Epithelial cell of proximal tubule (primary cell): Measurements from ENCODE around the gene LEFTY1. TPM values are rescaled to one million over a fixed set of nuclear protein-coding genes. Genes with fewer than 3 reads are reported as not detected.
"Not testable (repeated sequence)": the region's sequence is repeated elsewhere in the genome, so short reads cannot be mapped to it uniquely, and the experiment has no call there.

Experiments
- DNase-seq: peaks from one replicate; pipeline ENCODE4 v3.0.0-alpha.2; 2011; ENCODE audit warnings: low read depth
- H3K4me3 ChIP-seq: 2 replicates; pipeline ENCODE4 v1.5.1; 2011; ENCODE audit warnings: low read depth, mild to moderate bottlenecking, low read length
- total RNA-seq: library from RNA; depleted of rRNA; stranded (reverse); fragments of >200 nt; gene quantifications from 2 replicates; pipeline ENCODE4 v1.2.3, GENCODE V29; 2015
- TF ChIP-seq, protein P1 (sequence below): conservative IDR thresholded peaks from 2 replicates; pipeline ENCODE4 v1.5.1; 2012; ENCODE audit warnings: low read depth, mild to moderate bottlenecking, low read length

The LEFTY1 gene
- total RNA-seq, 1 donor from 2014 or later: not detected

DNA sequence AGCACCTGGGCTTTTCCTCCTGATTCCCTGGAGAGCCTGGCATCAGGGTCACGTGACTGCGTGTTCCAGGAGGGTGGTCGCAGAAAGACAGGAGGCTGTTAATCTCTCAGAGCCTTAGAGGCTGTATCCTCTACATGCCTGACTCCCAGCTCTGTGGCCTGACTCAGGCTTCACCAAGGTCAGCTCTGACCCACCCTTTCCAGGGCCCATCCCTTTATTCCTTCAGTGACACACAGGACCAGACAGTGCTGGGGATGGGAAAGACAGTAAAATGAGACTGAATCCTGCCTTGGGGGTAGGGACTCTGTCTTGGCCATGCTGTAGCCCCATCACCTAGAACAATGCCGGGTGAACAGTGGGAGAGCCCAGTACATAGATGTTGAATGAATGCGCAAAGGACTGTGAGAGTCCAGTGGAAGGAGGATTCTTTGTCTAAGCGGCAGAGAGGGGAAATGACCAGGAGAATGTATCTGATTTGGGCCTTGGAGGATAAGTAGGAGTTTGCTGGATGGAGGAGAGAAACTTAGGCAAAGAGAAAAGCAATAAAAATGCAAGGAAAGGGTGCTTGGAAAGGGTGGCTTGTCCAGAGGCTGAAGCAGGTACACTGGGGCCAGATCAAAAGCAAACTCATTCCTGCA is 46.0 kb downstream of the LEFTY1 start:
- TF ChIP-seq, protein P1, sequence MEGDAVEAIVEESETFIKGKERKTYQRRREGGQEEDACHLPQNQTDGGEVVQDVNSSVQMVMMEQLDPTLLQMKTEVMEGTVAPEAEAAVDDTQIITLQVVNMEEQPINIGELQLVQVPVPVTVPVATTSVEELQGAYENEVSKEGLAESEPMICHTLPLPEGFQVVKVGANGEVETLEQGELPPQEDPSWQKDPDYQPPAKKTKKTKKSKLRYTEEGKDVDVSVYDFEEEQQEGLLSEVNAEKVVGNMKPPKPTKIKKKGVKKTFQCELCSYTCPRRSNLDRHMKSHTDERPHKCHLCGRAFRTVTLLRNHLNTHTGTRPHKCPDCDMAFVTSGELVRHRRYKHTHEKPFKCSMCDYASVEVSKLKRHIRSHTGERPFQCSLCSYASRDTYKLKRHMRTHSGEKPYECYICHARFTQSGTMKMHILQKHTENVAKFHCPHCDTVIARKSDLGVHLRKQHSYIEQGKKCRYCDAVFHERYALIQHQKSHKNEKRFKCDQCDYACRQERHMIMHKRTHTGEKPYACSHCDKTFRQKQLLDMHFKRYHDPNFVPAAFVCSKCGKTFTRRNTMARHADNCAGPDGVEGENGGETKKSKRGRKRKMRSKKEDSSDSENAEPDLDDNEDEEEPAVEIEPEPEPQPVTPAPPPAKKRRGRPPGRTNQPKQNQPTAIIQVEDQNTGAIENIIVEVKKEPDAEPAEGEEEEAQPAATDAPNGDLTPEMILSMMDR: no peak
- H3K4me3 ChIP-seq: no peak overlapping the region
- no peak for DNase-seq

DNA sequence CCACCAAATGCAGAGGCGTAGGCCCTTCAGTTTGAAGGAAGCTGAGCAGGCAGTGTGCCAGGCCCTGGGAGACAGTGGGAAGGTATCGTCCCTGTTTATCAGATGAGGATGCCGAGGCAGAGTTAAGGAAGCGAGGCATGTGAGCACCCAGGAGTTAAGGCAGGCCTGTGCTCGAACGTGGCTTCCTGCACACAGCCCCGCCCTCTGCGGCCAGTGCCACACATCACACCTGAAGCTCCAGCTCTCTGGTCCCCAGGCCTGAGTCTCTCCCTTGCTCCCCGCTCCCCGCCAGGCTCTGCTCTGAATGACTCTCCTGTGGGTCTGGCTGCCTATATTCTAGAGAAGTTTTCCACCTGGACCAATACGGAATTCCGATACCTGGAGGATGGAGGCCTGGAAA is 46.9 kb downstream of the LEFTY1 start:
- TF ChIP-seq, protein P1: no peak
- DNase-seq: no peak
- no peak overlapping the region for H3K4me3 ChIP-seq

DNA sequence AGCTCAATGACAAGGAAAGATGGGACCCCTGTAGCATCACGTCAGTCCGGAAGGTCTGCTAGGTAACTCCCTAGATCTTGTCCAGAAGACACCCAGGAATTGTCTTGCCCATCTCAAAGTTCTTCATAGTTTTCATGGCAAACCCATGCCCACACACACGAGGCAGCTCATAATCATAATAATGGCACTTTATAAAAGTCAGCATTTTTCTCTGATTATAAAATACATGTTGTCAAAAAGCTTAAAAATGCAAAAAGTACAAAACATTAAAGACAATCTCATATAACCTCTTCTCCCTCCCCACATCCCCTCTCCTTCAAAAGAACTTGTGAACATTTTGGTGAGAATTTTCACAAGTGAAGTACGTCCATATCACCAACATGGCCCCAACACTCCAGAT is 48.2 kb downstream of the LEFTY1 start:
- TF ChIP-seq, protein P1: no peak
- no peak overlapping the region for H3K4me3 ChIP-seq
- DNase-seq: no peak

DNA sequence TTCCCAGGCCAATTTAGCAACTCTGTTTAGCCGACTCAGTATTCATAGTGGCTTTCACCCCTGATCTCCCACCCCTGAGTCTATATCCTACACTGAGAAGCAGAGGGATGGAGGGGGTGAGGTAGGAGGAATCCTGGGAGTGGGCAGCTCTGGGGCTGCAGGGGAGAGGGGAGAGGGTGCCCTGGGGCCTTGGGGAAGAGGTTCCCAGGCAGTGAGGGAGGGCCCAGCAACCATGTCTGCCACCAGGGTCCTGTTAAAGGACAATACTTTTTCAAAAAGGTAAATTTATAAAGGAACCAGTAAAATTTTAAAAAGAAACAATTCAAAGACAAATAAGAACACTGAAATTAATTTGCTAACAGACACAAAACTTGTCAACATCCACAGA is 48.7 kb downstream of the LEFTY1 start:
- no peak overlapping the region for H3K4me3 ChIP-seq
- TF ChIP-seq, protein P1: no peak
- DNase-seq: no peak

DNA sequence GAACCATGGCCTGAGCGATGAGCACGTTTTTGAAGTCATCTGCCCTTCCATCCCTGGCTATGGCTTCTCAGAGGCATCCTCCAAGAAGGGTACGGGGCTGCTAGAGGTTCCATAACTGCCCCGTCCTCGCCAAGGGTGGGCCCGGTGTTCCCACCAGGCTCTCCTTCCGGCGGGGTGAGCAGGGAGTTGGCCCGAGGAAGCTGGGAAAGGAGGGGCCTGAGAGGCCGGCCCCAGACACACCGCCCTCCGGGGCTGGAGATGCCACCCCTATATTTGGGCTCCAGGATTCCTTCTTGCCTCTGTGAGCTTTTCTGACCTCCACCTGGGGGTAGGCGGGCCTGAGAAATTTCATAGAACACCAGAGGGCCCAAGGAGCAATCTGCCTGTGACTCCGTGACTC is 50.2 kb downstream of the LEFTY1 start:
- H3K4me3 ChIP-seq: no peak overlapping the region
- no peak for DNase-seq
- TF ChIP-seq, protein P1: no peak

DNA sequence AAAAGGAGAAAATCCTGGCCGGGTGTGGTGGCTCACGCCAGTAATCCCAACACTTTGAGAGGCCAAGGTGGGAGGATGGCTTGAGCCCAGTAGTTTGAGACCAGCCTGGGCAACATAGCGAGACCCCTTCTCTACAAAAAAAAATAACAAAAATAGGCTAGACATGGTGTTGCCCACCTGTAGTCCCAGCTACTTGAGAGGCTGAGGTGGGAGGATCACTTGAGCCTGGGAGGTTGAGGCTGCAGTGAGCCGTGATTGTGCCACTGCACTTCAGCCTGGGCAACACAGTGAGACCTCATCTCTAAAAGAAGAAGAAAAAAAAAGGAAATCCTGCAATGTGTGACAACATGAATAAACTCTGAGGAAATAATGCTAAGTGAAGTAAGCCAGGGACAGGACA is 52.6 kb downstream of the LEFTY1 start:
- H3K4me3 ChIP-seq, DNase-seq: not testable (repeated sequence)

Other genes with a start within 250 kb of the LEFTY1 start
- gene ENAH, start 236.0 kb downstream of the LEFTY1 start, total RNA-seq: 37.7 and 39.0 TPM in 2 replicates
- gene SRP9, start 111.3 kb downstream of the LEFTY1 start, total RNA-seq: 313 and 368 TPM in 2 replicates
- gene EPHX1, start 79.0 kb downstream of the LEFTY1 start, total RNA-seq: 20.1 and 20.3 TPM in 2 replicates
- gene TMEM63A, start 6.8 kb downstream of the LEFTY1 start, total RNA-seq: 13.2 and 19.5 TPM in 2 replicates
- gene PYCR2, start 35.1 kb upstream of the LEFTY1 start, total RNA-seq: 37.8 and 62.3 TPM in 2 replicates
- gene LEFTY2, start 52.1 kb upstream of the LEFTY1 start, total RNA-seq: 0.36 TPM in 1 of 2 replicates, not detected in the other
- gene SDE2, start 110.2 kb upstream of the LEFTY1 start, total RNA-seq: 19.4 and 20.7 TPM in 2 replicates
- 464 and 548 TPM in 2 replicates for gene H3-3A, start 173.6 kb upstream of the LEFTY1 start, total RNA-seq